Activated effector memory CD4-positive, alpha-beta T cell treated with Interleukin-2 at 50 U/mL for 16 hours (primary cell): ENCODE data around the gene ANKRD61.
"Not testable (repeated sequence)": the region's sequence is repeated elsewhere in the genome, so short reads cannot be mapped to it uniquely, and the experiment has no call there.

Experiments used
- DNase-seq: peaks from one replicate; pipeline ENCODE4 v3.0.0-alpha.2; 2020

Gene ANKRD61

GRCh38 chr7:6030988-6031387 is at the start of gene ANKRD61:
ANKRD61 (plus strand) TSS chr7:6031376; CDS start chr7:6031376, 0 bp downstream.
- DNase-seq = no peak

GRCh38 chr7:5987061-5987460 is 44.1 kb upstream of the ANKRD61 start:
- not testable (repeated sequence) for DNase-seq

- peak; percentile 21 for DNase-seq
These were observed 33.9 kb upstream of the ANKRD61 start for GRCh38 chr7:5997210-5997808.

- DNase-seq = no peak
These were observed 23.8 kb upstream of the ANKRD61 start for GRCh38 chr7:6007386-6007785.

- not testable (repeated sequence) for DNase-seq
These were observed 23.2 kb upstream of the ANKRD61 start for GRCh38 chr7:6007835-6008590.

GRCh38 chr7:6008668-6009611 is 22.2 kb upstream of the ANKRD61 start, which contains the start of the genes AIMP2 and PMS2:
AIMP2 (plus strand) TSS chr7:6009272; CDS start chr7:6009364, 92 bp downstream.
PMS2 (minus strand) TSS chr7:6009049; CDS start chr7:6009019, 30 bp downstream.
- DNase-seq = peak; percentile 94

- not testable (repeated sequence) for DNase-seq
These were observed 20.8 kb upstream of the ANKRD61 start for GRCh38 chr7:6010370-6010769.

- no peak for DNase-seq
These were observed 19.6 kb upstream of the ANKRD61 start for GRCh38 chr7:6011541-6011940.

GRCh38 chr7:6012355-6013104 is 18.6 kb upstream of the ANKRD61 start:
- no peak for DNase-seq

- DNase-seq = no peak
These were observed 15.1 kb upstream of the ANKRD61 start for GRCh38 chr7:6015917-6016652.

GRCh38 chr7:6016653-6016966 is 14.6 kb upstream of the ANKRD61 start:
- no peak for DNase-seq

- DNase-seq = no peak
These were observed 10.5 kb upstream of the ANKRD61 start for GRCh38 chr7:6020371-6021286.

GRCh38 chr7:6022707-6023106 is 8.5 kb upstream of the ANKRD61 start:
- DNase-seq = no peak

GRCh38 chr7:6023974-6024435 is 7.2 kb upstream of the ANKRD61 start:
- no peak for DNase-seq

- peak; percentile 61 for DNase-seq
These were observed 5.0 kb upstream of the ANKRD61 start for GRCh38 chr7:6026011-6026819.

- no peak for DNase-seq
These were observed 4.3 kb upstream of the ANKRD61 start for GRCh38 chr7:6026820-6027311.

- DNase-seq = no peak
These were observed 3.3 kb upstream of the ANKRD61 start for GRCh38 chr7:6027806-6028365.

- no peak for DNase-seq
These were observed 2.6 kb upstream of the ANKRD61 start for GRCh38 chr7:6028563-6028962.

- no peak for DNase-seq
These were observed 391 bp downstream of the ANKRD61 start for GRCh38 chr7:6031567-6031966.
